Liver (tissue), 9 donors: Measurements from ENCODE around the gene MAPK8. TPM values are rescaled to one million over a fixed set of nuclear protein-coding genes. Genes with fewer than 3 reads are reported as not detected.

Experiments
- DNase-seq: peaks from one replicate; pipeline ENCODE4 v3.0.0-alpha.2; 2017; ENCODE audit warnings: low spot score
- H3K27ac ChIP-seq, 2 donors: one replicate each; pipeline ENCODE4 v1.7.0; 2013; ENCODE audit warnings: inconsistent platforms in 2 of 2, low read length in 2 of 2, control low read depth in 1 of 2, low read depth in 1 of 2, mild to moderate bottlenecking in 1 of 2
- H3K27me3 ChIP-seq, 4 donors: one replicate each; pipeline versions ENCODE4 v1.6.1 to v1.7.0; 2013; ENCODE audit warnings: low read length in 3 of 4, inconsistent platforms in 1 of 4, mild to moderate bottlenecking in 1 of 4, moderate library complexity in 1 of 4; ENCODE audit not compliant: control insufficient read depth in 4 of 4, insufficient read depth in 4 of 4
- H3K36me3 ChIP-seq, 4 donors: one replicate each; pipeline versions ENCODE4 v1.6.1 to v1.7.0; 2013; ENCODE audit warnings: low read length in 3 of 4, mild to moderate bottlenecking in 3 of 4, low read depth in 1 of 4, moderate library complexity in 1 of 4; ENCODE audit not compliant: control insufficient read depth in 4 of 4, insufficient read depth in 3 of 4
- H3K4me1 ChIP-seq, 4 donors: one replicate each; pipeline versions ENCODE4 v1.6.1 to v1.7.0; 2013; ENCODE audit warnings: low read length in 3 of 4, mild to moderate bottlenecking in 3 of 4, moderate library complexity in 1 of 4; ENCODE audit not compliant: control insufficient read depth in 4 of 4, insufficient read depth in 4 of 4
- H3K4me3 ChIP-seq, 3 donors: one replicate each; pipeline versions ENCODE4 v1.6.1 to v1.7.0; 2013; ENCODE audit warnings: low read length in 3 of 3, control low read depth in 1 of 3, low read depth in 1 of 3, mild to moderate bottlenecking in 1 of 3
- H3K9ac ChIP-seq, 2 donors: one replicate each; pipeline ENCODE4 v1.7.0; 2013; ENCODE audit warnings: low read length in 2 of 2, mild to moderate bottlenecking in 2 of 2, moderate library complexity in 2 of 2, control low read depth in 1 of 2, low read depth in 1 of 2
- H3K9me3 ChIP-seq, 4 donors: one replicate each; pipeline versions ENCODE4 v1.6.1 to v1.7.0; 2013; ENCODE audit warnings: low read length in 3 of 4; ENCODE audit not compliant: control insufficient read depth in 4 of 4
- ATF3 ChIP-seq: IDR thresholded peaks from 2 replicates; pipeline ENCODE4 v1.6.1; 2016; ENCODE audit warnings: antibody characterized with exemption
- CTCF ChIP-seq: fragments of 150-350 bp; IDR thresholded peaks from 2 replicates; pipeline ENCODE4 v1.5.1; 2017; ENCODE audit warnings: improper control_type of control experiment, low read depth, low read length; ENCODE audit not compliant: missing input control
- EGR1 ChIP-seq, 2 donors: IDR thresholded peaks; 2 replicates each; pipeline ENCODE4 v1.6.1; 2016 to 2018; ENCODE audit warnings: antibody characterized with exemption in 2 of 2, low read depth in 2 of 2
- FOXA1 ChIP-seq: IDR thresholded peaks from 2 replicates; pipeline ENCODE4 v1.6.1; 2016; ENCODE audit warnings: antibody characterized with exemption
- FOXA2 ChIP-seq: IDR thresholded peaks from 2 replicates; pipeline ENCODE4 v1.6.1; 2016; ENCODE audit warnings: antibody characterized with exemption
- GABPA ChIP-seq, 2 donors: IDR thresholded peaks in 1 of 2; conservative IDR thresholded peaks in 1 of 2; 2 replicates each; pipeline ENCODE4 v1.6.1; 2016; ENCODE audit warnings: antibody characterized with exemption in 2 of 2, mild to moderate bottlenecking in 1 of 2, moderate library complexity in 1 of 2
- HNF4G ChIP-seq: IDR thresholded peaks from 2 replicates; pipeline ENCODE4 v1.6.1; 2016; ENCODE audit warnings: antibody characterized with exemption
- JUND ChIP-seq, 2 donors: IDR thresholded peaks; 2 replicates each; pipeline ENCODE4 v1.6.1; 2016; ENCODE audit warnings: antibody characterized with exemption in 2 of 2
- MAX ChIP-seq: IDR thresholded peaks from 2 replicates; pipeline ENCODE4 v1.6.1; 2016; ENCODE audit warnings: antibody characterized with exemption
- NR2F2 ChIP-seq: IDR thresholded peaks from 2 replicates; pipeline ENCODE4 v1.6.1; 2016; ENCODE audit warnings: antibody characterized with exemption
- RAD21 ChIP-seq, 2 donors: IDR thresholded peaks; 2 replicates each; pipeline ENCODE4 v1.6.1; 2016; ENCODE audit warnings: antibody characterized with exemption in 2 of 2, mild to moderate bottlenecking in 2 of 2
- REST ChIP-seq: IDR thresholded peaks from 2 replicates; pipeline ENCODE4 v1.6.1; 2016; ENCODE audit warnings: antibody characterized with exemption, mild to moderate bottlenecking
- RXRA ChIP-seq, 2 donors: IDR thresholded peaks; 2 replicates each; pipeline ENCODE4 v1.6.1; 2017 to 2018; ENCODE audit warnings: antibody characterized with exemption in 2 of 2, mild to moderate bottlenecking in 1 of 2
- SP1 ChIP-seq: IDR thresholded peaks from 2 replicates; pipeline ENCODE4 v1.6.1; 2018; ENCODE audit warnings: antibody characterized with exemption, mild to moderate bottlenecking
- TAF1 ChIP-seq: conservative IDR thresholded peaks from 2 replicates; pipeline ENCODE4 v1.6.1; 2016; ENCODE audit warnings: antibody characterized with exemption, mild to moderate bottlenecking
- YY1 ChIP-seq: IDR thresholded peaks from 2 replicates; pipeline ENCODE4 v1.6.1; 2016; ENCODE audit warnings: antibody characterized with exemption, mild to moderate bottlenecking
- ZBTB33 ChIP-seq: IDR thresholded peaks from 2 replicates; pipeline ENCODE4 v1.6.1; 2016; ENCODE audit warnings: antibody characterized with exemption
- WGBS: extraction: QIAGEN DNeasy Blood & Tissue Kit; methylation state at CpG from one replicate; pipeline ENCODE4 v1.1.7; 2013; 5-methylcytosine and 5-hydroxymethylcytosine counted together
- polyA plus RNA-seq, 2 donors: library from polyadenylated mRNA; stranded (reverse) in 1 of 2; unstranded in 1 of 2; fragments of 200-250 nt in 1 of 2; fragments of >200 nt in 1 of 2; fragmentation: Nextera tagmentation in 1 of 2; extraction: Ambion mirVana in 1 of 2; gene quantifications; one replicate each; pipeline versions ENCODE4 v1.2.1 to v1.2.3, GENCODE V29; 2013 to 2015
- total RNA-seq, 2 donors: library from RNA; depleted of rRNA; stranded (reverse); fragments of >200 nt; gene quantifications; one replicate each; pipeline ENCODE4 v1.2.3, GENCODE V29; 2014
- donor health status: healthy.
- donor health status: healthy.
- donor health status: healthy.
- donor health status: healthy.
- donor health status: healthy.

The MAPK8 gene
- total and polyA plus RNA-seq, 4 donors, result 14.9 to 51.6 (median 24.8) TPM

GRCh38 chr10:48458662-48459048 lies 152.2 kb downstream of the MAPK8 start:
- no peaks in the 10 kb centered on the region for H3K9me3 ChIP-seq
- H3K4me3 ChIP-seq, result no peak overlapping the region
- H3K27me3 ChIP-seq, result no peaks in the 10 kb centered on the region
- H3K27ac ChIP-seq, result no peak overlapping the region
- no peak for TF ChIP-seq SP1
- 72% methylated on average over 6 of the region's 6 CpGs for WGBS
- H3K36me3 ChIP-seq, result no peaks in the 10 kb centered on the region
- peaks cover 0 to 3% (median 0%) of the 10 kb centered on the region in 4 donors for H3K4me1 ChIP-seq
- no peak overlapping the region for H3K9ac ChIP-seq
- no peak for DNase-seq

GRCh38 chr10:48459270-48460150 lies 153.0 kb downstream of the MAPK8 start:
- DNase-seq, result peak; percentile 17
- no peaks in the 10 kb centered on the region for H3K9me3 ChIP-seq
- no peak overlapping the region for H3K27ac ChIP-seq
- no peak overlapping the region for H3K4me3 ChIP-seq
- no peaks in the 10 kb centered on the region for H3K27me3 ChIP-seq
- H3K9ac ChIP-seq, result no peak overlapping the region
- TF ChIP-seq SP1, result no peak
- no peak for TF ChIP-seq ZBTB33
- TF ChIP-seq RAD21 (IDR thresholded peaks at IDR 0.05), result no peak
- no peak for TF ChIP-seq JUND (IDR thresholded peaks at IDR 0.05)
- TF ChIP-seq FOXA1, result no peak
- TF ChIP-seq TAF1, result no peak
- TF ChIP-seq EGR1 (IDR thresholded peaks at IDR 0.05; ENCODE audit: low read depth in 2 of 2), result no peak
- TF ChIP-seq FOXA2, result no peak
- TF ChIP-seq REST, result no peak
- no peak for TF ChIP-seq YY1
- no peak for TF ChIP-seq RXRA (IDR thresholded peaks at IDR 0.05)
- TF ChIP-seq ATF3, result no peak
- TF ChIP-seq MAX, result no peak
- no peak for TF ChIP-seq GABPA (IDR thresholded peaks at IDR 0.05 in 1 of 2, conservative IDR thresholded peaks at IDR 0.05 in 1 of 2)
- no peak for TF ChIP-seq HNF4G
- TF ChIP-seq CTCF, result no peak
- TF ChIP-seq NR2F2, result no peak
- 85% methylated on average over 23 of the region's 23 CpGs for WGBS
- no peaks in the 10 kb centered on the region for H3K36me3 ChIP-seq
- H3K4me1 ChIP-seq, result peaks cover 0 to 3% (median 0%) of the 10 kb centered on the region in 4 donors
